Activated gamma-delta T cell treated with Interleukin-2 at 50 U/mL for 16 hours (primary cell): Measurements from ENCODE around the gene PDE4B.
"Not testable (repeated sequence)": the region's sequence is repeated elsewhere in the genome, so short reads cannot be mapped to it uniquely, and the experiment has no call there.

Source experiments
- DNase-seq: peaks from one replicate; pipeline ENCODE4 v3.0.0-alpha.2; 2020

Gene PDE4B

DNA sequence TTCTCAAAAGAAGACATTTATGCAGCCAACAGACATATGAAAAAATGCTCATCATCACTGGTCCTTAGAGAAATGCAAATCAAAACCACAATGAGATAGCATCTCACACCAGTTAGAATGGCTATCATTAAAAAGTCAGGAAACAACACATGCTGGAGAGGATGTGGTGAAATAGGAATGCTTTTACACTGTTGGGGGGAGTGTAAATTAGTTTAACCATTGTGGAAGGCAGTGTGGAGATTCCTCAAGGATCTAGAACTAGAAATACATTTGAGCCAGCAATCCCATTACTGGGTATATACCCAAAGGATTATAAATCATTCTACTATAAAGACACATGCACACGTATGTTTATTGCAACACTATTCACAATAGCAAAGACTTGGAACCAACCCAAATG, 618.8 kb downstream of the PDE4B start:
- DNase-seq: not testable (repeated sequence)

DNA sequence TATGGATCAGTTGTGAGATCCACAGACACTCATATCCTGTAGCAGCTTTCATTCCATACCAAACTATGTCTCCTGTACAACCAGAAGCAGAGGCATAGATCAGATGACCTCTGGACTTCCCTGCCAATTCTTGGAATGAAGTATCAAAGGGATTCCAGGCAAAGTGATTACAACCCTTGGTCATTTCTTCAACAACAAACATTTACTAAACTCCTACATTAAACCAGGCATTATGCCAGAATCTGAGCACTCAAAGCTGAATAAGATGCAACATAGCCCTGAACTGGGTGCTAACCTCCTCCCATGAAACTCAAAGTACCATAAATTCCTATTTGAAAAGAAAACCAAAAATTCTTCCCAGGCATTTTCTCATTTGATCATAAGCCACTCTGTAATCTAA, 620.0 kb downstream of the PDE4B start:
- DNase-seq: no peak

DNA sequence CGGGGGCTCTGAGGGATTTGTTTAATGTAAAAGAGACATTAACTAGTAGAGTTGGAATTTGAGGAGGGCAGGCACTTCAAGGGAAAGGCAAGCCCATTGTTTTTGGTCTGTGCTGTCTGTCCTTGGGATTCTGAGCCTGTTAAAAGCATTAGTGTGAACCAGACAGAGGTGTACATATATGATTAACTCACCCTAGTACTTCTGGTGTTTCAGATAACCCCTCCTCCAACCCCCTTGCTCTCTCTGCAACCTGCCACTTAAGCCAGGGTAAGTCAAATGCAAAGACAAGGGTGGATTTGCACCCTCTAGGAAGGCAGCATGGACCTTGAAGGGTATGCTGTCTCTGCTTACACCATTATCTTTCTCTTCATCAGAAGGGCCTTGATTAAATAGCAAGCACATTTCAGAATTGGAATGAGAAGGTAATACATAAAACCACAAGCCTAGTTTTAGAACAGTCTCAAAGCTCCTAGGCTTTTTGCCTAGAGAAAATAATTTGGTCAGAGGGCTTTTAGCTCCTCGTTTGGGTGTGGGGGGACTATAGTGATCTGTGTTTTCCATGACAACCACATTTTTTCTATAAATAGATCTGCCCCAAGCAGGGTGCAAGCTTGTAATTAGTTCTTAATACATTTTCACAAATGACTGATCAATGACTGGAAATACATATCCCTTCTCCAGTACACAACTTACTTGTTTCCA, 620.6 kb downstream of the PDE4B start:
- no peak for DNase-seq

DNA sequence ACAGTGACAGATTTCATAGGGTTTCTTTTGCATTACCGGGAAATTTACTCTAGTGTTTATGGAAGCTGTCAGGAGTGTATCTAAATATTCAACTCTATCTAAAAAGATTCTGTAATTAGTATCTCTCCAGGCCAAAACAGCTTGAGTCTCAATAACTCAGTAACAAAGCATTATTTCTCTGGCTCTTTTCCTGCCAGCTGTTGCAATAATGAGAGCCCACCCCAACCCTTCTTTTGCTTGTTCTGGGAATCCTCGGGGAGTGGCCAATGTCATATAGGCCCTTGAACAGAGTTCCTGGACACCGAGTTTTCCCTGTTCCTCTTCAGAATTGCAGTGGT, 621.1 kb downstream of the PDE4B start:
- no peak for DNase-seq

DNA sequence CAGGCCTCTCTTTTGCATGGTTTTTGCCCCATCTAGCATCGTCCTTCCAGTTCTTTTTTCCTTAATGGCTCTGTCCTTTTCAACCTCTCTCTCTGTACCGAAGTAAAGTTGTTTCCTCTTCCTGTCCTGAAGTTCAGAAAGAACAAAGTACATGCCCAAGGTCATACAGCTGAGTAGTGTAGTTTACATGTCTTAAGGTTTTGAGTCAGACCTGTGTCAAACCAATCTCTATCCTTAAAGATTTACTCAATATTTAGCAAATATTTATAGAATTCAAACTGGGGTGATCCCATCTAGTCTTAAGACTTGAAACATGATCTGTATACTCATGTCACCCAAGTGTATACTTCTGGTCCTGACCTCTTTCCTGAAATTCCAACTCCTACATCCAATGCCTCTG, 622.6 kb downstream of the PDE4B start:
- no peak for DNase-seq

DNA sequence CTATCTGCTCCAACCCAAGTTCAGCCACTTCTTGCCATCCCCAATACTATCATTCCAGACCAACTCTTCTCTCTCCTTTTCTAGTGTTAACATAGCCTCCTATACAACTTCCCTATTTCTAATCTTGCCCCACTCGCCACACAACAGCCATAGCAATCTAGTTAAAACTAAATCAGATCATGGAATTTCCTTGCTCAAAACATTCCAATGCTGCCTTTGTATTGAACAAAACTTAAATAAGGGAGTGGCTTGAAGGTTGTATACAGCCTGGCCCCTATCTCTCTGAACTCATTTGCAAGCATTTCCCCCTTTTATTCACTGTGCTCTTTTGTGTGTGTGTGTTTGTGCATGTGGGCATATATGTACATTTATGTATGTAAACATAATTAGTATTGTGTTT, 623.2 kb downstream of the PDE4B start:
- no peak for DNase-seq

DNA sequence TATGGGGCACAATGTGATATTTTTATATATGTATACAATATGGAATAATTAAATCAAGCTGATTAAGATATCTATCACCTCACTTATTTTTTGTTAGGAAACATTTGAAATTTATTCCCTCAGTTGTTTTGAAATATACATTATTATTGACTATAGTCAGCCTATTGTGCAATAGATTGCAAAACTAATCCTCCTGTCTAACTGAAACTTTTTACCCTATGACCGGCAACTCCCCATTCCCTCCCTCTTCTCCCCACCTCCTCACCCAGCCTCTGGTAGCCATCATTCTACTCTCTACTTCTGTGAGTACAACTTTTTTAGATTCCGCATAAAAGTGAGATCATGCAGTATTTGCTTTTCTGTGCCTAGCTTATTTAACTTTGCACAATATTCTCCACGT, 623.6 kb downstream of the PDE4B start:
- no peak for DNase-seq

DNA sequence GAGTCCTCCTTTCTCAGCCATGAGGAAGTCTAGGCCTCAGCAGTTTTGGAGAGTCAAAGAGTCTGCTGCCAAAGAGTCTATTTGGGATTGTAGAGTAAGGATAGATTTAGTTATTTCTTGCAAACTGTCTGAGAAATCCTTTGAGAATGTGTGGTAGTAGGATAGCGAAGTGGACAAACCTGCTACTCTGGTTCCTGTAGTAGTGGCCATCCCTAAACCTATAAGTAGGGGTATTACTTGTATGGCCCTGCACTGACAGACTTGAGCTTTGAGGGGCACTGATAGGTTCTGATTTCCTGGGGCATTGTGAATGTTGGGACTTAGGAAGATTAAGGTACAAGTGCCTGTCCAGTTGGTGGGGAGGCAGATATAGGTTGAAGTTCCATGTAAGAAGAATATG, 625.3 kb downstream of the PDE4B start:
- DNase-seq: no peak

DNA sequence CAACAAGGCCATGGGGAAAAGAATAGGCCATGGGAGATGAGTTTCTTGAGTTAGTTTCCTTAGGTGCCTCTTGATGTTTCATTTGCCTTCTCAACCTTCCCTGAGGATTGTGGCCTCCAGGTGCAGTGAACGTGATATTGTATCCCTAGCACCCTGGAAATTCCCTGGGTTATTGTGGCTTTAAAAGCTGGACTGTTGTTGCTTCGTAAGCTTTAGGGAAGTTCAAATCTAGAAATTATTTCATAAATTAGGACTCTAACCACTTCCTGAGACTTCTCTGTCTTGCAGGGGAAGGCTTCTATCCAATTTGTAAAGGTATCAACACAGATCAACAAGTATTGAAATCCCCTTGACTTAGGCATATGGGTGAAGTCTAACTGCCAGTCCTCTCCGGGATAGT, 627.5 kb downstream of the PDE4B start:
- DNase-seq: not testable (repeated sequence)

DNA sequence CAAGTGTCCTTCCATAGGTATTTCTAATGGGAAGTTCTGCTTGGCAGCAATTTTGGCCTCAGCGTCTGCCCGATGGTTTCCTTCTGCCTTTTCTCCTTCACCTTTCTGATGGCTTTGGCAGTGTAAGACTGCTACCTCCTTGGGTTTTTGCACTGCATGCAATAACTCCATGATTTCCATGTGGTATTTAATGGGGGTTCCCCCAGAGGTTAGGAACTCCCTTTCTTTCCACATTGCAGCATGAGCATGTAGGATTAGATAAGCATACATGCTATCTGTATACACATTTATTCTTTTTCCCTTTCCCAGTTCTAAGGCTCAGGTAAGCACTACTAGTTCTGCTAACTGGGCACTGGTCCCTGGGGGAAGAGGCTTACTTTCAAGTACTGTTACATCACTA, 628.2 kb downstream of the PDE4B start:
- DNase-seq: not testable (repeated sequence)

DNA sequence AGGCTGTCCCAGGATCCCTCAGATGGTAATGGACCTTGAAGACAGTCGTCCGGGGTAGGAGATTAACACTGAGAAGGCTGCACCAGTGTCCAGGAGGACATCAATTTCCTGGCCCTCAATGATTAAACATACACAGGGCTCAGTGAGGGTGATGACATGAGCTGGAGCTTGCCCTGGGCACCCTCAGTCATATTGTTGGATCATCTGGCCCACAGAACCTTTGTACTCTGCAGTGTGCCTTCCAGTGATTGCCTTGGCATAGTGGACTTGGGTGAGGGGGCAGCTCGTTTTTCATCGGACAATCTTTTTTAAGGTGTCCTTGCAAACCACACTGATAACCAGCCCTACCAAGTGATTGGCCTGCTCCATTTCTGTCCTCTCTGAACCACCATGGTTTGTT, 630.1 kb downstream of the PDE4B start:
- no peak for DNase-seq
